Sigmoid colon (tissue), 4 donors: Measurements from ENCODE around the gene ZZZ3.

Experiments
- EP300 ChIP-seq, 4 donors: sonication (generic); formaldehyde crosslinking; IDR thresholded peaks; one replicate each; pipeline ENCODE4 v1.6.1; 2017; ENCODE audit warnings: antibody characterized with exemption in 4 of 4
- POLR2A ChIP-seq, 2 donors: fragments of 450-650 bp; IDR thresholded peaks; one replicate each; pipeline ENCODE4 v1.6.1; 2016; ENCODE audit warnings: antibody characterized with exemption in 2 of 2, mild to moderate bottlenecking in 2 of 2, moderate library complexity in 2 of 2
- TF ChIP-seq, protein P1 (sequence below), 4 experiments: fragments of 450-650 bp in 3 of 4; fragments of 200-600 bp in 1 of 4; IDR thresholded peaks; one replicate each; pipeline ENCODE4 v1.5.1; 2016 to 2019; ENCODE audit warnings: antibody characterized with exemption in 4 of 4, mild to moderate bottlenecking in 3 of 4, moderate library complexity in 2 of 4

DNA sequence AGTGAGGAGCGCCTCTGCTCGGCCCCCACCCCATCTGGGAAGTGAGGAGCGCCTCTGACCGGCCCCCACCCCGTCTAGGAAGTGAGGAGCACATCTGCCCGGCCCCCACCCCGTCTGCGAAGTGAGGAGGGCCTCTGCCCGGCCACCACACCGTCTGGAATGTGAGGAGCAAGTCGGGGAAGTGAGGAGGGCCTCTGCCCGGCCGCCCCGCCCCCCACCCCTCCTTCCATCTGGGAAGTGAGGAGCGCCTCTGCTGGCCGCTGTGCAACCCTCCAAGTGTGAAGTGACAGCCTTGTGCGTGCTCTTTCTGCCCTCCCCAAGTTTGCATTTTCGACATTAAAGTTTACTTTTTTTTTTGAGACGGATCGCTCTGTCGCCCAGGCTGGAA lies 5.1 kb upstream of the ZZZ3 start:
- TF ChIP-seq, protein P1, sequence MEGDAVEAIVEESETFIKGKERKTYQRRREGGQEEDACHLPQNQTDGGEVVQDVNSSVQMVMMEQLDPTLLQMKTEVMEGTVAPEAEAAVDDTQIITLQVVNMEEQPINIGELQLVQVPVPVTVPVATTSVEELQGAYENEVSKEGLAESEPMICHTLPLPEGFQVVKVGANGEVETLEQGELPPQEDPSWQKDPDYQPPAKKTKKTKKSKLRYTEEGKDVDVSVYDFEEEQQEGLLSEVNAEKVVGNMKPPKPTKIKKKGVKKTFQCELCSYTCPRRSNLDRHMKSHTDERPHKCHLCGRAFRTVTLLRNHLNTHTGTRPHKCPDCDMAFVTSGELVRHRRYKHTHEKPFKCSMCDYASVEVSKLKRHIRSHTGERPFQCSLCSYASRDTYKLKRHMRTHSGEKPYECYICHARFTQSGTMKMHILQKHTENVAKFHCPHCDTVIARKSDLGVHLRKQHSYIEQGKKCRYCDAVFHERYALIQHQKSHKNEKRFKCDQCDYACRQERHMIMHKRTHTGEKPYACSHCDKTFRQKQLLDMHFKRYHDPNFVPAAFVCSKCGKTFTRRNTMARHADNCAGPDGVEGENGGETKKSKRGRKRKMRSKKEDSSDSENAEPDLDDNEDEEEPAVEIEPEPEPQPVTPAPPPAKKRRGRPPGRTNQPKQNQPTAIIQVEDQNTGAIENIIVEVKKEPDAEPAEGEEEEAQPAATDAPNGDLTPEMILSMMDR (IDR thresholded peaks at IDR 0.05): peak in 1 of 4 experiments; percentile 31
- TF ChIP-seq EP300 (IDR thresholded peaks at IDR 0.05): no peak
- TF ChIP-seq POLR2A (IDR thresholded peaks at IDR 0.05): no peak
